AG10803 (cell line): ENCODE results near the gene THSD7A.

ENCODE experiments used
- DNase-seq: peaks from one replicate; pipeline ENCODE4 v3.0.0; 2010; ENCODE audit warnings: low read depth
- H3K4me3 ChIP-seq: 2 replicates; pipeline ENCODE4 v1.5.1; 2011; ENCODE audit warnings: mild to moderate bottlenecking, low read length, control low read depth
- CTCF ChIP-seq: conservative IDR thresholded peaks from 2 replicates; pipeline ENCODE4 v1.5.1; 2011; ENCODE audit warnings: mild to moderate bottlenecking, low read length, control low read depth, inconsistent platforms

The THSD7A gene

GRCh38 chr7:11726001-11726793 lies 105.8 kb downstream of the THSD7A start:
- TF ChIP-seq CTCF, result no peak
- DNase-seq, result peak; percentile 21
- H3K4me3 ChIP-seq, result no peak overlapping the region

GRCh38 chr7:11716185-11716584 lies 115.8 kb downstream of the THSD7A start:
- TF ChIP-seq CTCF, result no peak
- H3K4me3 ChIP-seq, result no peak overlapping the region
- DNase-seq, result peak; percentile 41

DNA sequence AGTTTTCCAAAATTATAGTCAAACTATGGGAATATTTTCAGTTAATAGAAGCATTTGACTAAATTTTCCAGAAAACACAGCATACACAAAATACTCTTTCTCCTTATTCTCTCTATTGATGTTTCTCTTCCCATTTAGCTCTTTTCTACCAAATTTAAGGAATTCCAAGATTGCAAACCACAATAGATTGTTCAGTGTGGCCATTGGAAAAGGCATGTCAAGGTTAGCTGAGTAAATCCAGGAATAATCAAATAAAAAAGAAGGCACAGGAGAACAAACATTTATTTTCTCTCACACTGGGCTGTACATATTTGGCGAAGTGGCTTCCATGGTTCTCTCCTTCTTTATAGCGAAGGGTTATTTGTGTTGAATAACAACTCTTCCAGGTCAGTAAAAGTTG lies 117.3 kb downstream of the THSD7A start:
- H3K4me3 ChIP-seq, result no peak overlapping the region
- no peak for TF ChIP-seq CTCF
- no peak for DNase-seq

- no peak for DNase-seq
- TF ChIP-seq CTCF, result no peak
These were observed 117.8 kb downstream of the THSD7A start for GRCh38 chr7:11714205-11714604.

DNA sequence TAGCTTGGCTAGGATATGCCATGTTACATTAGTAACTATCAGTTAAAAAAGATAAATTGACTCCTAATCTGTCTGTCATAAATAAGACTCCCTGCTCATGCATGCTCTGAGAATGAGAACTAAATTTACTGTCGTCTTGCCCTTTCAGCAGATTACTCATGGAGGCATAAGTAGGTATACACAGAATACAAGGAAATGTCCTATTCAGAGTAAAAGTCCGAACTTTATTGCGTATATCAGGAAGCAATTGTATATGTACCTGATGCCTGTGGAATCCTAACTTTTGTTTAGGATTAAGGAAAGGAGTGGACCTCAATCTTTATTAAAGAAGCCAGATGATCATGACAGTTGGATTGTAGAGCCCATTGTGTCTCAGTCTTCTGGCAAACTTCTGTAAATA lies 118.6 kb downstream of the THSD7A start:
- no peak for TF ChIP-seq CTCF
- H3K4me3 ChIP-seq, result no peak overlapping the region
- DNase-seq, result no peak

More at GRCh38 chr7:11714205-11714604, 117.8 kb downstream of the THSD7A start:
- H3K4me3 ChIP-seq, result no peak overlapping the region

DNA sequence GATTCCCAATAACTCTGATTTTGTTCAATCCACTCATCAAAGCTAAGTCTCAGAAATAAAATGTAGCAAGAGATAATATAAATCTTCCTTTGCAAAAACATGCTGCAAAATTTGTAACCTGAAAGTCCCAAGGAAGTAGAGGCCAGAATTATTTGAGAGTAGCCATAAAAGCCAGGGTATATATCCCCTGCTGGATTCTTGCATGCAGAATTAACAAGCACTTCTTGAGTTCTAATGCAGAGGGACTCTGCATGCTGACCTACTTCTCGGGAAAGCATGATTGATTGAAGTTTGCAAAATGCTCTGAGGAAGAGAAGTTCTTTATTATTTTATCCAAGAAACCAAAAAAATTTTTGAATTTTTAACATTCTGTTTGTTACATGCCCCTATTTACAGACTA lies 121.6 kb downstream of the THSD7A start:
- no peak overlapping the region for H3K4me3 ChIP-seq
- TF ChIP-seq CTCF, result no peak
- no peak for DNase-seq

GRCh38 chr7:11709196-11709595 lies 122.8 kb downstream of the THSD7A start:
- DNase-seq, result no peak
- TF ChIP-seq CTCF, result no peak
- H3K4me3 ChIP-seq, result no peak overlapping the region
